Stimulated activated CD4-positive, alpha-beta T cell treated with anti-CD3 and anti-CD28 coated beads, Interleukin-4, amount 100 ng/mL, for 48 hours (primary cell): ENCODE measurements around the gene FHDC1.

Experiments
- DNase-seq, 2 donors: peaks; one replicate each; pipeline ENCODE4 v3.0.0-alpha.2; 2020; ENCODE audit warnings: low read depth in 2 of 2

The FHDC1 gene

GRCh38 chr4:152981278-152981677, 45.2 kb downstream of the FHDC1 start:
- no peak for DNase-seq

- DNase-seq = no peak
Observed at GRCh38 chr4:152981842-152982241, 45.7 kb downstream of the FHDC1 start.

- no peak for DNase-seq
Observed at GRCh38 chr4:152983221-152983620, 47.1 kb downstream of the FHDC1 start.

GRCh38 chr4:152983774-152984411, 47.8 kb downstream of the FHDC1 start:
- DNase-seq = no peak

GRCh38 chr4:152988721-152989553, 52.8 kb downstream of the FHDC1 start:
- no peak for DNase-seq

GRCh38 chr4:152989554-152989970, 53.4 kb downstream of the FHDC1 start:
- DNase-seq = no peak

- no peak for DNase-seq
Observed at GRCh38 chr4:152990471-152991131, 54.5 kb downstream of the FHDC1 start.

GRCh38 chr4:152991398-152991797, 55.3 kb downstream of the FHDC1 start:
- DNase-seq = no peak

GRCh38 chr4:152992027-152992426, 55.9 kb downstream of the FHDC1 start:
- DNase-seq = no peak

- DNase-seq = no peak
Observed at GRCh38 chr4:152992466-152992865, 56.3 kb downstream of the FHDC1 start.

GRCh38 chr4:152994038-152994437, 57.9 kb downstream of the FHDC1 start:
- no peak for DNase-seq

GRCh38 chr4:152996111-152996571, 60.0 kb downstream of the FHDC1 start:
- DNase-seq = no peak

GRCh38 chr4:152996672-152997071, 60.5 kb downstream of the FHDC1 start:
- no peak for DNase-seq

- DNase-seq = no peak
Observed at GRCh38 chr4:152997288-152997687, 61.2 kb downstream of the FHDC1 start.

- DNase-seq = no peak
Observed at GRCh38 chr4:152997771-152998487, 61.8 kb downstream of the FHDC1 start.

- no peak for DNase-seq
Observed at GRCh38 chr4:152998861-152999260, 62.7 kb downstream of the FHDC1 start.

GRCh38 chr4:152999346-153000075, 63.4 kb downstream of the FHDC1 start:
- no peak for DNase-seq

- no peak for DNase-seq
Observed at GRCh38 chr4:153000076-153000420, 63.9 kb downstream of the FHDC1 start.

GRCh38 chr4:153001626-153002025, 65.5 kb downstream of the FHDC1 start:
- DNase-seq = no peak

GRCh38 chr4:153002110-153002509, 66.0 kb downstream of the FHDC1 start:
- DNase-seq = no peak

GRCh38 chr4:153004081-153004850, 68.1 kb downstream of the FHDC1 start:
- DNase-seq = no peak
